HG02973 (cell line): Measurements from ENCODE around the gene PCBP4.
A peak's percentile ranks its signal among the peaks of the same experiment; 100 is the strongest.

Experiments used
- ATAC-seq: cut with Tn5 transposase; IDR thresholded peaks from one replicate; pipeline ENCODE4 v1.9.1; 2021; ENCODE audit warnings: moderate library complexity; ENCODE audit not compliant: unreplicated experiment

PCBP4 gene

DNA sequence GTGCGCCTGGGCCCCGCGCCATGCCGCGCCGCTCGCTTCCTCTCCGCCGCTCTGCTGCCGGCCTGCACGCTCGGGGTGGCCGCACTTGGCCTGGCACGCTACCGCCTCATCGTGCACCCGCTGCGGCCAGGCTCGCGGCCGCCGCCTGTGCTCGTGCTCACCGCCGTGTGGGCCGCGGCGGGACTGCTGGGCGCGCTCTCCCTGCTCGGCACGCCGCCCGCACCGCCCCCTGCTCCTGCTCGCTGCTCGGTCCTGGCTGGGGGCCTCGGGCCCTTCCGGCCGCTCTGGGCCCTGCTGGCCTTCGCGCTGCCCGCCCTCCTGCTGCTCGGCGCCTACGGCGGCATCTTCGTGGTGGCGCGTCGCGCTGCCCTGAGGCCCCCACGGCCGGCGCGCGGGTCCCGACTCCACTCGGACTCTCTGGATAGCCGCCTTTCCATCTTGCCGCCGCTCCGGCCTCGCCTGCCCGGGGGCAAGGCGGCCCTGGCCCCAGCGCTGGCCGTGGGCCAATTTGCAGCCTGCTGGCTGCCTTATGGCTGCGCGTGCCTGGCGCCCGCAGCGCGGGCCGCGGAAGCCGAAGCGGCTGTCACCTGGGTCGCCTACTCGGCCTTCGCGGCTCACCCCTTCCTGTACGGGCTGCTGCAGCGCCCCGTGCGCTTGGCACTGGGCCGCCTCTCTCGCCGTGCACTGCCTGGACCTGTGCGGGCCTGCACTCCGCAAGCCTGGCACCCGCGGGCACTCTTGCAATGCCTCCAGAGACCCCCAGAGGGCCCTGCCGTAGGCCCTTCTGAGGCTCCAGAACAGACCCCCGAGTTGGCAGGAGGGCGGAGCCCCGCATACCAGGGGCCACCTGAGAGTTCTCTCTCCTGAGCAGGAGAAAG lies 11.1 kb downstream of the PCBP4 start:
- ATAC-seq = no peak

DNA sequence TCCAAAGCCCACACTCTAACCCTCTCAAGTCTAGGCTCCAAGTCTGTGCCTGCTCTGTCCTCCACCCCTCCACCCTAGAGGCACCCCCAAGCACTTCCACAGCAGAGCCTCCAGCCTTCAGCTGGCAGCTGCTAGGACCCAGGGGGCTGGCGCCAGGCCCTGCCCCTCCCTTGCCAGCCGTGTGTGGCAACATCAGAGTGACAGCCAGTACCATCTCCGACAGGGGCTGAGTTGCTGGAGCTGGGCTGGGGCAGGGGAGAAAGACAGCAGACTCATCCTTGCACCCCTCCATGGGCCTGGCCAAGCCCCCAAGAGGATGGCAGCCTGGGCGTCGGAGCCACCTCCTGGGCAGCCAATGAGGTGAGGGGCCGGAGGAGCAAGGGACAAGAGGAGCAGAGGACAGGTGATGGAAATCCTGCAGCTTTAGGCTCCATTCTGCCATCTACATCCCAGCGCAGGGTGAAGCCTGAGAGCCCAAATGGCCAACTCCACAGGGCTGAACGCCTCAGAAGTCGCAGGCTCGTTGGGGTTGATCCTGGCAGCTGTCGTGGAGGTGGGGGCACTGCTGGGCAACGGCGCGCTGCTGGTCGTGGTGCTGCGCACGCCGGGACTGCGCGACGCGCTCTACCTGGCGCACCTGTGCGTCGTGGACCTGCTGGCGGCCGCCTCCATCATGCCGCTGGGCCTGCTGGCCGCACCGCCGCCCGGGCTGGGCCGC lies 11.9 kb downstream of the PCBP4 start, which contains the start of gene GPR62:
GPR62 (plus strand) TSS at position 207 of the 718 bp plus-strand sequence; CDS start at position 479, 272 bp downstream.
- ATAC-seq = no peak

DNA sequence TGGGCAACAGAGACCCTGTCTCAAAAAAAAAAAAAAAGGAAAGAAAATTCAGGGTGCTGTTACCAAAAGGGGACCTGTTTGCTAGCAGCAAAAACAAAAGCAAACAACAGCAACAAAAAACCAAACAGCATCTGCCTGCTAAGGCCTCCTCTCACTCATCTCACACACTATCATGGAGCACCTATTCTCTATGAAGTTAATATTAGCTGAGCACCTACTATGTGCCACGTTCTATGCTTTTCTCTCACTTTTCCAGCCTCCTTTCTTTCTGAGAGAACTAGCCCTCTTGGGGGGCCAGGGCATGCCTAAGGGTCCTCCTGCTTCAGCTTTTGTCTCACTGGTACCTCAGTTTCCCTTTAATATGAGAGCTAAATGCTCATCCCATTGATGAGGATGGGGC lies 12.5 kb downstream of the PCBP4 start:
- ATAC-seq = no peak

DNA sequence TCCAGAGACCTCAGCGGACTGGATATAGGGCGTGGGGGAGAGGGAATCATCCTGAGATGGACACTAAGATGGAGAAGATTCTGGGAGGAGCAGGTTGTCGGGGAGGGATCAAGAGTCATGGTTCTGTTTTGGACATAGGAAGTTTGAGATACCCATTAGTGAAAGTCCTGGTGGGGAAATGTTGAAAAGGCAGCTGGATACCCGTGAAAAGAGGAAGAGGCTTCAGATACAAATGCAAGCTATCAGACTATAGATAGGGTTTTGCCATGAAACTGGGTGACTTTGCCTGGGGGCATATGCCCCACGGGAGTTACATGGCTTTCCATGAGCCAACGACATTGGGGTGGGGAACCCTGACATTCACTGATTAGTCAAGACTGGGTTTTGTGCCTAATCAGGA lies 13.1 kb downstream of the PCBP4 start:
- ATAC-seq = no peak

DNA sequence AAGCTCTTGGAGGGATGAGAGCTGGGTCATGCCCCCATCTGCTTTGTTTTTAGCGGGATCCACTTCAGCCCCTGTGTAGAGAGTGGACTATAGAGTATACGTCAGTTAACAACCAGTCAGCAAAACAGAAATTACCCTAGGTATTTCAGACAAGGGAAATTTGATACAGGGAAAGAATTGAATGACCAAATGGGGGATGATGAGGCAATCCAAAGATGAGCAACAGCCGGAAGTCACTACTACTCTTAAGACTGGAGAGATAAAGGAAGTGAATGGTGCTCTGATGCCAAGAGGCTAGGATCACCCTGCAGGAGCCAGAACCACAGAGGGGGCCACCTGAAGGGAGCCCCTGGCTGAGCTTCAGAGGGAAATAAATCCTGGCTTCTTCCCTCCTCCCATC lies 13.8 kb downstream of the PCBP4 start:
- no peak for ATAC-seq

DNA sequence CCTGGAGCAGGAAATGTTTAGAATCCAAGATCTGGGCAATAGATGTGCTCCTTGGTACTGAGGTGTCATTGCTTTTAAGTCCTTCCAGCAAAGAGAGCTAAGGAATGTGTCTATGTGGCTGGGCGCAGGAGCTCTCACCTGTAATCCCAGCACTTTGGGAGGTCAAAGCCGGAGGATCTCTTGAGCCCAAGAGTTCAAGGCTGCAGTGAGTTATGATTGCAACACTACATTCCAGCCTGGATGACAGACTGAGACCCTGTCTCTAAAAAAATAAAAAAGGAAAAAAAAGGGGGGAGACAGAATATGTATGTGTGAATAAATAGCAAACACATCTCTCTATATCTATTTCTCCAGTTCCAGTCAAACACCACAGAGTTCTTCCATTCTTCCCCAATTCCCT lies 16.4 kb downstream of the PCBP4 start:
- ATAC-seq = no peak

DNA sequence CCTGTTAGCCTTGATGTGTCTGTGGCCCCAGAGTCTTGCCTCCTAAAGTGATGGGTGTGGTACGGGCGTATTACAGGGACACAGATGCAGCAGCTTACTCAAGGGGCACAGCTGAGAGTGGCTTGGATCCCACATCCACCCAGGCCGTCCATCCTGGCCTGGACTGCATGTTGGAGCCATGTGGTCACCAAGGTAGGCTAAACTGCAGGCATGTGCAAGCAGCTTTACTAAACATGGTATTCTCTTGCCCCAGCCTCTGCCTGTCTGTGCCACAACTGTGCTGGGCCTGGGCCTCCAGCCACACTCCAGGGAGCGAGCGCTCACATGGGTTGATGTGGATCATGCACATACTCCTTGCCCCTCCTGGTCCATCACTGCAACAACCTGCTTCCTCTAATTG lies 18.1 kb downstream of the PCBP4 start:
- no peak for ATAC-seq

DNA sequence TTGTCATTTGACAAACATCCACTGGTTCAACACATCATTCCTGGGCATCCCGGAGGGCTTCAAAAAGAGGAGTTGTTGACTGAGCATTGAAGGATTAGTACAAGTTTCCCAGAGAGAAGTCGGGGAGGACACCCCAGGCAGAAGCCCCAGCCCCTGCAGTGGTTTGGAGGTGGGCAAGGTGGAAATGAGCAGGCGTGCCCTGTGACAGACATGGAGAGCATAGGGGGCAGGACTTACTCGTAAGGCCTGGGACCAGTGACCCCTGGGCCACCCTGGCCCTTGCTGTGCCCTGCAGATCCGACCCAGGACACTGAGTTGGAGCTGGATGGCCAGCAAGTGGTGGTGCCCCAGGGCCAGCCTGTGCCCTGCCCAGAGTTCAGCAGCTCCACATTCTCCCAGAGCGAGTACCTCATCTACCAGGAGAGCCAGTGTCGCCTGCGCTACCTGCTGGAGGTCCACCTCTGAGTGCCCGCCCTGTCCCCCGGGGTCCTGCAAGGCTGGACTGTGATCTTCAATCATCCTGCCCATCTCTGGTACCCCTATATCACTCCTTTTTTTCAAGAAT lies 19.2 kb downstream of the PCBP4 start:
- no peak for ATAC-seq

DNA sequence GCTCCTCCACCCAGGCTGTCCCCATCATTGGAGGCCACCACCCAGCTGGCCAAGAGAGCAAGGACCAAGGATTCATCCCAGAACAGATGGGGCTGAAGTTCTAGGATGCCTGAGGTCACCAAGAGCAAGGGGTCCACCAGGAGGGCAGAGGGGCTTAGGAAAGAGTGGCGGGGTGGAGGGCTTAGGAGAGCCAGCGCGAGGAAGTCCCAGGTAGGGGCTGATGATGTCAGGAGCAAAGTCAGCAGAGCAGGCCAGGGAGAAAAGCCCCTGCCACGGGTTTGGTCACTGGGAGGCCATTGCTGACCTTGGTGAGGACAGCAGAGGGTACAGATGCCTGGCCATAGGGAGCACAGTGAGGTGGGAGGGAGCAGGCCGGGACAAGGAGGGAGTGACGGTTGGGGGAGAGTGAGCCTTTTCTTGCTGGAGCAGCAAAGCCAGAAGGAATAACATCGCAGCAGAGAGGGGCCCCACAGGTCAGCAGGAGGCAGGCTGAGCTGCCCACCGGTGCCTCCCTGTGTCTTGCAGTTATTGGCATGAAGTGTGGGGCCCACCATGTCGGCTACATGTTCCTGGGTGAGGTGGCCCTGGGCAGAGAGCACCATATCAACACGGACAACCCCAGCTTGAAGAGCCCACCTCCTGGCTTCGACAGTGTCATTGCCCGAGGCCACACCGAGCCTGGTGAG lies 19.9 kb downstream of the PCBP4 start:
- no peak for ATAC-seq

DNA sequence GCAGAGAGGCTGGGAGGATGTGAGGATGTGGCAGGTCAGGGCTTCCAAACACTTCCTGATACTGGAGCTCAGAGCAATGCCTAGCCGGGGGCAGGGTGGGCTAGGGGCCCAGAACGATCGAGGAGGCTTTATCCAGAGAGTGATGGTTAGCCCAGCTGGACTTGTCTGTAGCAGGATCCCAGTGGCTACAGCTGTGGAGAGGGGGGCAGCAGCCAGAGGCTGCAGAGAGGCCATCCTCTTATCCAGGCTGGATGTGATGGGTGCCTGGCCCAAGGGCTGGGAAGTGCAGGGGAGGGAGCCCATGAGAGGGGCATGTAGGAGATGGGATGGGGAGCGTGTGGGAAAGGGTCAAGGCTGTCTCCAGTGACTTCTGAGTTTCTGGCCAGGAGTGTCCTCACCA lies 20.5 kb downstream of the PCBP4 start:
- no peak for ATAC-seq

DNA sequence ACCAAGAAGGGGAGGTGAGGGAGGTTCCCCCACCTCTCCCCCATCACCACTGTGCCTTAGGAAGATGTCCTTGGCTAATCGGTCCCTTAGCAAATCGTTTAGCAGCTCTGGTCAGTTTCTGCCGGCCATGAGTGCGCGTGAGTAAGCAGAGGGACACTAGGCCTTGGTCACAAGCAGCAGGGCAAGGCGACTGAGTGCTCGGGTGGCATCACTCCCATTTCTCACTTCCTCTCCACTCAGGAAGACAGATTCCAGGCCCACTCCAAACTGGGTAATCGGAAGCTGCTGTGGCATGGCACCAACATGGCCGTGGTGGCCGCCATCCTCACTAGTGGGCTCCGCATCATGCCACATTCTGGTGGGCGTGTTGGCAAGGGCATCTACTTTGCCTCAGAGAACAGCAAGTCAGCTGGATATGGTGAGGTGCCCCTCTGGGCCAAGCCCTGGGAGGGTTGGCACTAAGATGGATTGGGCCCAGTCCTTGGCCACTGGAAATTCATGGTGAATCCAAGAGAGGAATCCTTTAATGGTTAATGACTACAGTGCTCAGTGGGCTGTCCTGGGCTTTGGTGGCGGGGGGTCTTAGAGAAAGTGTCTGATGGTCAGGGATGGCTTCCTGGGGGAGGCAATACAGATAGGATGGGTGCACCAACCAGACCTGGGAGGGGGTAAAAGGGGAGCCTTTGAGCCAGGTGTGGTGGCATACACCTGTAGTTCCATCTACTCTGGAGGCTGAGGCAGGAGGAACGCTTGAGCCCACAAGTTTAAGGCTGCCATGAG lies 21.1 kb downstream of the PCBP4 start:
- no peak for ATAC-seq

DNA sequence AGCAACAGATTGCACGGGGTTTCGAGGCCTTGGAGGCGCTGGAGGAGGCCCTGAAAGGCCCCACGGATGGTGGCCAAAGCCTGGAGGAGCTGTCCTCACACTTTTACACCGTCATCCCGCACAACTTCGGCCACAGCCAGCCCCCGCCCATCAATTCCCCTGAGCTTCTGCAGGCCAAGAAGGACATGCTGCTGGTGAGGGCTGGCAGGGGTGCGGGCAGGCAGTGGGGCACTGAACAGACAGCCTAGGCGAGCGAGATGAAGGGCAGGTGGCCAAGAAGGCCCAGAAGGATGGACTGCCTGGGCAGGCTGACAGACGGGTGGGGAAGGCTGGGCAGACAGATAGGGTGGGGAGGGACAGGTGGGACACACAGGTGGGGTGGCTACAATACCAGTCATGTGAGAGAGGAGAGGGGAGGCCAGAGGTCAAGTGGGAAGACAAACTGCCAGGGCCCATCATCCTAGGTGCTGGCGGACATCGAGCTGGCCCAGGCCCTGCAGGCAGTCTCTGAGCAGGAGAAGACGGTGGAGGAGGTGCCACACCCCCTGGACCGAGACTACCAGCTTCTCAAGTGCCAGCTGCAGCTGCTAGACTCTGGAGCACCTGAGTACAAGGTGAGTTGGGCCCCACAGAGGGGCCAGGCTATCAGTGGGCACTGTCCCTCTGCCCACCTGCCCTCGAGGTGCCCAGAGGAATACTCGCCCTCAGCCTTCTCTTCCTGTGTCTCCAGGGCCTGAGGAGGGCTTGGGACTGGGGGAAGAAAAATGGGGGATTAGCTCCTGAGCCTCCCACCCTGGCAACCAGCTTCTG lies 22.0 kb downstream of the PCBP4 start:
- no peak for ATAC-seq

DNA sequence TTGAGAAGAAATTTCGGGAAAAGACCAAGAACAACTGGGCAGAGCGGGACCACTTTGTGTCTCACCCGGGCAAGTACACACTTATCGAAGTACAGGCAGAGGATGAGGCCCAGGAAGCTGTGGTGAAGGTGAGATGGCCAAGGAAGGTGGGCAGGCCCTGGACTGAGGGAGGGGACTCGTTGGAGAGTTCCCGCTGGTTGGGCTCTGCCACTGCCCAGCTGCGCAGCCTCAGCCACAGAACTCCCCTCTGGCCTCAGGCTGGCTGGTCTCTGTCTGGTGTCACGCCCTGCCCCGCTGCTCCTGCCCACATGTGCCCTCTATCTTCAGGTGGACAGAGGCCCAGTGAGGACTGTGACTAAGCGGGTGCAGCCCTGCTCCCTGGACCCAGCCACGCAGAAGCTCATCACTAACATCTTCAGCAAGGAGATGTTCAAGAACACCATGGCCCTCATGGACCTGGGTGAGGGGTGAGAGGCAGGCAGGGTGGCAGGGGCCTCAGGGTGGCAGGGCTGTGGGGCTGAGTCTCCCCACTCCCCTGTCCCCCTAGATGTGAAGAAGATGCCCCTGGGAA lies 22.7 kb downstream of the PCBP4 start:
- no peak for ATAC-seq

DNA sequence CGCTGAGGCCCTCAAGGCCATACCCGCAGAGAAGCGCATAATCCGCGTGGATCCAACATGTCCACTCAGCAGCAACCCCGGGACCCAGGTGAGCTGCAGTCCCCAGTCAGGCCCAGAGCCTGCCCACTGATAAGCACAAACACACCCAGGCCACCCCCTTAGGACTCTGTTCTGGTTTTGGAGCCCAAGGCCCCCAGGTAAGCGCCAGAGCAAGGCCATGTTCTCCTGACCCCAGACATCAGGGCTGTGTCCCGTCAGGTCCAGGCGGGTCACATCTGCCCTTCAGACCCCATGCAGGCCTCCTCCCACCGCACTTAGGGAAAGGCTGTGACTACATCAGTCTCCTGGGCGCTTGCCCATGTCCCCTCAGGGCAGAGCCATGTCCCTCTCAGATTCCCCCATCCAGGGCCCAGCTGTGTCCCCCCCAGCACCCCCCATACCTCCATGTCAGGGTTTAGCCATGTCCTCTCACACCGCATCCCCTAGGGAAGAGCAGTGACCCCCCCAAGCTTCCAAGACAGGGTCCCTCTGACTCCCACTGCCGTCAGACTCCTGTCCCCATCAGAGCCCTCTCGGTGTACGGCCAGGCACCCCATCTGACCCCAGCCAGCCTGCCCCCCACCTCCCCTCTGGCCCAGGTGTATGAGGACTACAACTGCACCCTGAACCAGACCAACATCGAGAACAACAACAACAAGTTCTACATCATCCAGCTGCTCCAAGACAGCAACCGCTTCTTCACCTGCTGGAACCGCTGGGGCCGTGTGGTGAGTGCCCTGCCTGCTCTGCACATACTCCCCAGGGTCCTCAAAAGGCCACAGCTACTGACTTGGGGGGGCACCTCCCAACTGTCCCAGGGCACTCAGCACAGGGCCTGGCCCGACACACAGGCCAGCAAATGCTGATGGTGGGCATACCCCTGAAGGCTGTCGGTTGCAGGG lies 23.5 kb downstream of the PCBP4 start:
- no peak for ATAC-seq

DNA sequence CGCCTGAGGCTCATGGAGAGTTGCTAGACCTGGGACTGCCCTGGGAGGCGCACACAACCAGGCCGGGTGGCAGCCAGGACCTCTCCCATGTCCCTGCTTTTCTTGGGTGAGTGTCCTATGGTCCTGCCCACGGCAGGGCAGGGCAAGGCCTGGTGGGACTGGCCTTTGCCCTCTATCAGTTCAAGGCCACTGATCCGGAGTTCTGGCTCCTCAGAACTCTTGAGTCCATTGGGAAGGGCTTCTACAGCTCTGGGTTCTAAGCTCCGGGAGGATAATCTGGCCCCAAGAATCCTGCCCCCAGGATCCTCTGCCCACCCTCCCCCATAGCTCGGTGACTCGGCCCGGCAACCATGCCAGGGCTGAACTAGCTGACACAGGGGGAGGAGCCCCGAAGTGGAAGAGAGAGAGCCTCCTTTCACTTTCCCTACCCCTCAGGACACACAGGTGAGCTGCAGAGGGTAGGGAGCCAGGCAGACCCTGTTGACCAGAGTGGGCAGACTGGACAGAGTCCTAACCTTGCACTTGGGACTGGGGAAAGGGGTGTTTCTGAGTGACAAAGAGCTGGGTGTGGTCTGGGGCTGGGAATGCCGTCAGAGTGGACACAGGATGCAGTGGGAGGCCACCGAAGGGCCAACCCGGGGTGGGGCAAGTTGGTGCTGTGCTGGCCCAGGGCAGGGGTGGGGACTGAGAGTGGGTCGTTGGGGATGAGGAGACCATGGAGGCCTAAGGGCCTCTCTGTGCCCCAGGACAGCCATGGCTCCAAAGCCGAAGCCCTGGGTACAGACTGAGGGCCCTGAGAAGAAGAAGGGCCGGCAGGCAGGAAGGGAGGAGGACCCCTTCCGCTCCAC lies 24.4 kb downstream of the PCBP4 start:
- ATAC-seq = no peak

DNA sequence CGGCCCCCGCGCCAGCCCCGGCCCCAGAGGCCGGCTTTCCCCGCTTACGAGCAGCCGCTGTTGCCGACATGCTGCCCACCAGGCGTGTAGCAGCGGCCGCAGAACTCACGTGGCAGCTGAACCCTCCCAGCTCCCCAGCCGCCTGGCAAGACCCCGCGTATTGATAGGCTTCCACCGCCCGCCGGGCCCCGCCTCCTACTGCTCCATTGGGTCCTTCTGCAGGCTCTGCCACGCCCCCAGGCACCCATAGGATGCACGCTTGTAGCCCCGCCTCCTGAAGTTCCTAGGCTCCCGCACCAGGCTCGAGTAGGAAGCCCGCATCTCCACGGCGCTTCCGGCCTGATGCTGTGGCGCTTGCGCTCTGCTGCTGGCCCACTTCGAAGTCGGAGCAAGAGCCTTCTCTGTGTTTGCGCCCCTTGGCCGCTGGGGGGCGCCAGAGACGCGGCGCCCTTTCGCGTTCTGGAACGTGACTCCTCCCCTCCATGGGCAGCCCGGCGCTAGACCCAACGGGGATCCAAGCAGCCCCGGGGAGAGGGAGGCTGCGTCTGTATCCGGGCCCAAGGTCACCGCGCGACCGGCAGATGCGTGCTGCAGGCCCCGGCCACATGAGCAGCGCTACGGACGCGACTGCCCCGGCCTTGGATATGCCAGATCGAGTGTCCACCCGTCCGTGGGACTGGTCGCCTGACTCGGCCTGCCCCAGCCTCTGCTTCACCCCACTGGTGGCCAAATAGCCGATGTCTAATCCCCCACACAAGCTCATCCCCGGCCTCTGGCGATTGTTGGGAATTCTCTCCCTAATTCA lies 25.3 kb downstream of the PCBP4 start, which contains the start of the genes PARP3 and RRP9:
PARP3 (plus strand) TSS at position 566 of the 805 bp plus-strand sequence. CDS start 993 bp downstream, outside the sequence.
RRP9 (minus strand) TSS at position 107 of the 805 bp plus-strand sequence; CDS start at position 70, 37 bp downstream.
- ATAC-seq = peak; percentile 82
